A172 (cell line): Measurements from ENCODE around the gene FZD4. TPM values are rescaled to one million over a fixed set of nuclear protein-coding genes. Genes with fewer than 3 reads are reported as not detected.

Experiments used
- DNase-seq: peaks from one replicate; pipeline ENCODE4 v3.0.0-alpha.2; 2015; ENCODE audit warnings: low spot score
- total RNA-seq: library from RNA; depleted of rRNA; stranded (reverse); fragments of >200 nt; shearing (Covaris generic); gene quantifications from 2 replicates; pipeline ENCODE4 v1.2.3, GENCODE V29; 2014; rRNA removed

The FZD4 gene
- total RNA-seq, 1 experiment from 2014 or later = 2.8 TPM

- DNase-seq = no peak
Observed at GRCh38 chr11:86912238-86912637, 43.0 kb downstream of the FZD4 start.

GRCh38 chr11:86910592-86910991 lies 44.6 kb downstream of the FZD4 start:
- DNase-seq = no peak

GRCh38 chr11:86906198-86906597 lies 49.0 kb downstream of the FZD4 start:
- no peak for DNase-seq

- no peak for DNase-seq
Observed at GRCh38 chr11:86905252-86905651, 49.9 kb downstream of the FZD4 start.

GRCh38 chr11:86904001-86904400 lies 51.2 kb downstream of the FZD4 start:
- no peak for DNase-seq

- DNase-seq = no peak
Observed at GRCh38 chr11:86902345-86902744, 52.9 kb downstream of the FZD4 start.

GRCh38 chr11:86901599-86901998 lies 53.6 kb downstream of the FZD4 start:
- DNase-seq = no peak

- DNase-seq = no peak
Observed at GRCh38 chr11:86900162-86900561, 55.0 kb downstream of the FZD4 start.

- no peak for DNase-seq
Observed at GRCh38 chr11:86898689-86899088, 56.5 kb downstream of the FZD4 start.

GRCh38 chr11:86896441-86896841 lies 58.8 kb downstream of the FZD4 start:
- DNase-seq = no peak

Other genes starting within 250 kb of the FZD4 start
- 184 and 229 TPM in 2 replicates for gene PRSS23, start 154.9 kb downstream of the FZD4 start, total RNA-seq
- gene TMEM135, start 82.5 kb upstream of the FZD4 start, total RNA-seq = 18.7 and 173 TPM in 2 replicates